NCI-H1694 treated with DMSO at 0.1 percent for 48 hours (cell line): Measurements from ENCODE around the gene CELSR1.

Experiments used
- DNase-seq: peaks from one replicate; lab custom pipeline; 2025; lab: John Stamatoyannopoulos, UW

Gene CELSR1

DNA sequence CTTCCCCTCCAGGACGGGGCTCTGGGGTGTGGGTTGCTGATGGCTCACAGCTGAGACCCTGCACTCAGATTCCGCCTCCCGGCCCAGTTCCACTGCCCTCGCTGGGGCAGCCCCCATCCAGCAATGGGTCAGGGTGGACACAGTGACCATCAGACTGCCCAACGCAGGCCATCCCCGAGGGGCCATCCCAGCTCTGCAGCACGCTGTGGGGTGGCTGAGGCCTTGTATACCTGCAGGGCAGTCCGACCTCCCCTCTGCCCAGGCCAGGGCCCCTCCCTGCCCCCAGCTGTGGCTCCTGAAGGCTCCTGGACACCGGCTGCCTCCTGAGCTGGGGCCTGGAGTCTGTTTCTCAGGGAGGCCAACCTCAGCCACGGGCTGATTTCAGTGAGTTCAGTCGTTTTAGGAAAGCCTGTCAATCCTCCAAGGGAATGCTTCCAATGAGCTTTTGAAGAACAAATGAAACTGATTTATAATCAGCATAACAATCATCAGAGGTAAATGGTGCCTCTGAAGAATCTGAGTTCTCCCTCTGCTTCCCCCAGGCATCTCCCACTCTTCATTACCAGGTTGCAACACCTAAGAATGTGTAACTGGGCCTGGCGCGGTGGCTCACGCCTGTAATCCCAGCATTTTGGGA is 95.1 kb downstream of the CELSR1 start:
- no peak for DNase-seq

GRCh38 chr22:46439576-46440465 is 97.6 kb downstream of the CELSR1 start:
- no peak for DNase-seq

DNA sequence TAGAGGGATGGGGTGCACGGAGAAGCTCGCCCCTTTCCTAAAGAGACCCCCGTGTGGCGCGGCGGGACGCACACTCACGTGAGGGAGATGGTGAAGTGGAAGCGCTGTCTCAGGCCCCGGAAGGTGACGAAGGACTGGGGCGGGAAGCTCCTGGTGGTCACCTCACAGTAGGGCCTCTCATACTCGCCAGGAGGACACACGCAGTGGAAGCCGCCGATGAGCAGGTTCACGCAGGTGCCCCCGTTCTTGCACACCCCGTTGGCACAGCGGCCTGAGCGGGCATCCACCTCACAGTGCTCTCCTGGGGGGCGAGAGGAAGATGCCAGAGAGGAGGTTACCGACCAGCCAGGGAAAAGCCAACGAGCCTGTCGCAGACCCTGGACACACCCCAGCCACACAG is 98.3 kb downstream of the CELSR1 start:
- no peak for DNase-seq

DNA sequence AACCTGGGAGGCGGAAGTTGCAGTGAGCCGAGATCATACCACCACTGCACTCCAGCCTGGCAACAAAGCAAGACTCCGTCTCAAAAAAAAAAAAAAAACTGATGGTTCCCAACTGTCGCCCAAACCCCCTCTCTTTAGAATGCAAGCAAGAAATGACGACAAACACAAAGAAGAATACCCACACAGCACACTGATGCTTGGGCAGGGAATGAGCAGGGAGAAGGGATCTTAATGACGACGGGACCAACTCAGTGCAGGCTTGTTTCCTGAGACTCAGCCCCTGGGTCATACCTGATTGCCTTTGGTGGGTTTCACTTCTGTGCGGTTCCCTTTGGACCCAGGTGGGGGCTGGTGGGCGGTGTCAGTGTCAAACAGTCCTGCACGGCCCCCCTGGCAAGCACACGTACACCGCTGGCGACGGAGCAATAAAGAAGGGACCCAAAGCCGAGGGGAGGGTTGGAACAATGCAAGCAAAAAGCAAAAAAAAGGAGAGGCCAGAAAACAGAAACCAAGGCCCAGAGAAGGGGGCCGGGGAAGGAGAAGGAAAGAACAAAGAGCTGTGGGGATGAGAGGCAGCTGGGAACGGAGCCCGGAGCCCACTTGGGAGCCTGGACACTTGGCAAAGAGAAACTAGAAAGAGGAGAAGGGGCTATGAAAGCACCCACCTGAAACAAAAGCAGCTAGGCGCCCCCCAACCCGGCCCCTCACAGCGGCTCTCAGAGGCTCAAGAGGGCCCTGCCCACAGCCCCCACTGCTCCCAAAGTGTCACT is 99.6 kb downstream of the CELSR1 start:
- no peak for DNase-seq

GRCh38 chr22:46436595-46437175 is 100.7 kb downstream of the CELSR1 start:
- DNase-seq = peak; percentile 15

GRCh38 chr22:46433318-46433717 is 104.1 kb downstream of the CELSR1 start:
- no peak for DNase-seq

GRCh38 chr22:46432164-46433068 is 105.0 kb downstream of the CELSR1 start:
- no peak for DNase-seq

DNA sequence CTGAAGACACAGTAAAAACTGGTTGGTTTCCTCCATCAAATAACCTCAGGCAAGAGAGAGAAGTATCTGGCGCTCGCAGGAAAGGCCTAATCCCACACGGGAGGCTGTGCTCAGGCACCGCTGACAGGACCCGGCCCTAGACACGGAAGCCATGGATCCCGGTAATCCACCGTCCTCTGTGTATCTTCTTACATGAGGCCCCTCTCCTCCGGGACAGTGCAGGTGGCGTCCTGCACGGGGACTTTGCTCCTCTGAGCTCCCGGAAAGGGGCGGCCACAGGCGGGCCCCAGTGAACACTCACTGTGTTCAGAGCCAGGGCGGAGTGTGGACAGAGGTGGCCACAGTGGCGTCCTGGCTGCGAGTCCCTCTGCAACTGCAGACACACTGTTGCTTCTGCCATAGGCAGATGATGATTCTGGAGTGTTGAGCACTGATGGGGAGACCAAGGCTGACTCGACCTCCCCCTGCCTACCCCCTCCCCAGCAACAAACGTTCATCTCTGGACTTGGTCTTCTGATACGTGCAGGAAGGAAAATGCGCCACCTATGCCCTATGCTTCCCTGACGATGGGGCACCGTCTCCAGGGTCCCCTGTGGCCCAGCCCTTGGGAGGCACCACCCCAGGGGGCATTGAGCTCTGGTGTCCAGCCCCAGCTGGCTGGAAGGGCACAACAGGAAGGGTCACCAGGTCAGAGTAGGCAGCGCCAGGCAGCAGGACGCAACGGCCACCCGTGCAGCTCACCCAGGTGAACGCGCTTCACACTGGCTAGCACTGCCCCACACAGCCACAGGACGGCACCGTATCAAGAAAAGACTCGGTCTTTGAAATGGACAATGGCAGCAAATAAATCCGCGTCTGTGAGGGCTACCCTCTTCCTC is 106.2 kb downstream of the CELSR1 start:
- no peak for DNase-seq

DNA sequence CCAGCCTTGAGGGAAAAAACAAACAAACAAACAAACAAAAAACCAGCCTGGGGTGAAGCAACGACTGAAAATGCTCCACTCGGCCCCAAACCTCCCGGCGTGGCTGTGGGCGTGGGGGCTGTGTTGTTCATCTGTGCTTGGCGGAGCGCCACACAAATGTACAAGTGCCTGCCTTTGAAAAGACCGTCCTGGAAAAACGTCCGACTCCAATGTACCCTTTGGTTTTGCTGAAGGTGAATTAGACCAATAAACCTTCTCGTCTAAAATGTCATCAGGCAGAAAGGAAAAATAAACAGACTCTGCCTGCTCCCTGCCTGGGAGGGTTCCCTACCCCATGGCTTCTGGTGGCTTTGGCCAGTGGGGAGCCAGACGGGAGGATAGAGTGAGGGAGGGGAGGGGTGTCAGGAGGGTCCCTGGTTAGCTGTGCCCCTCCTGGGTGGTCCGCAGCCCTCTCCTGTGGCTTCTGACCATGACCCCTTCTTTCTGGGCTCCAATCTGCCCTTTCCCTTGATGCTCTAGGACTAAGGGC is 108.0 kb downstream of the CELSR1 start:
- DNase-seq = no peak

- DNase-seq = no peak
Observed at GRCh38 chr22:46428602-46429324, 108.7 kb downstream of the CELSR1 start.

DNA sequence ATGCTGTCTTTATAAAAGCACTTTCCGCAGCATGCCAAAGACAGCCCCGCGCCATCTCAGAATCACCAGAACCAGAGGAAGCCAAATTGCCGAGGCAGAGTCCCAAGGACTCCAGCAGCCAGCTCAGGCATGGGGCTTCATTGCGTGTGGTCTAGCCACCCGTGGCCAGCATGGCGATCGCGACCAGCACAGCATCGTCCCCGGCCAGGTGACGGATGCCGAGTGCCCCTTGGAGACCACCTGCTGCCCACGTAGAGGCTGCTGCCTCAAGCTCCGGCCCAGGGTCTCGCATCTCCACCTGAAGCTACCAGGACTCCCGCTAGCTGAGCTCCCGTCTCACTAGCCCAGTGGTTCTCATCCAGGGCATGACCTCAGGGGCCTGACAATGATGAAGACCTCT is 109.2 kb downstream of the CELSR1 start:
- no peak for DNase-seq

- DNase-seq = no peak
Observed at GRCh38 chr22:46425016-46425415, 112.4 kb downstream of the CELSR1 start.

GRCh38 chr22:46424496-46424895 is 112.9 kb downstream of the CELSR1 start:
- no peak for DNase-seq

DNA sequence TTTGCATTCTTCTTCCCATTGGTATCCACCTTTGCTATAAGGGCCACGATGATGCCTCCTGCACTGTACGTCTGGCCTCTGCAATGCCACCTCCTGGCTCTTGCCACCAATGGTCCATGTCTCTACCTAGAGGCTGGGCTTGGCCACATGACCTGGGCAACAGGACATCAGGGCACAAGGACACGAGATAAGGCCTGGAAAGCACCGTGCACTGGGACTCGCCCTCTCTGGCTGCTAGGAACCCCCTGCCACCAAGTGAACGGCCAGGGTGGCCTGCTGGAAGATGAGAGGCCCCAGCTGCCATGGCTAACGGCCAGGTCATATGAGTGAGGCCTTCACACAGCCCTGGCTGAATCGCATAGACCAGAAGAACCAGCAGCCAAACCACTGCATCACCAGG is 114.5 kb downstream of the CELSR1 start:
- DNase-seq = no peak

DNA sequence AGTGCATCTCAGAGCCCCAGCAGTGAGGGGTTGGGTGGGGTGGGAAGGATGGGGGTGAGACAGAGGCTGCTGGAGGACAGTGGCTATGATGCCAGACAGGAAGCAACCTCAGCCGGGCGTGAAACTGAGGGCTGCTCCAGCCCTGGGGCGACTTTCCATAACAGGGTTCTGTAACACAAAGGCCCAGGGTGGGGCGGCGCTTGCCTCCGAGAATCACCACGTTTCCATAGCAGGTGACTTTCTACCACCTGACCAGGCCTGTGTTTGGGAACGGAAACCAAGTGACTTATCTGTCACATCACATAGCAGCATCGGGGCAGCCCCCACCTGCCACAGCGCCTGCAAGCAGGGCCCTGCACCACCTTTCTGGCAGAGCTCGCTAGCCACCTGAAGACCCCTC is 116.2 kb downstream of the CELSR1 start:
- DNase-seq = no peak

DNA sequence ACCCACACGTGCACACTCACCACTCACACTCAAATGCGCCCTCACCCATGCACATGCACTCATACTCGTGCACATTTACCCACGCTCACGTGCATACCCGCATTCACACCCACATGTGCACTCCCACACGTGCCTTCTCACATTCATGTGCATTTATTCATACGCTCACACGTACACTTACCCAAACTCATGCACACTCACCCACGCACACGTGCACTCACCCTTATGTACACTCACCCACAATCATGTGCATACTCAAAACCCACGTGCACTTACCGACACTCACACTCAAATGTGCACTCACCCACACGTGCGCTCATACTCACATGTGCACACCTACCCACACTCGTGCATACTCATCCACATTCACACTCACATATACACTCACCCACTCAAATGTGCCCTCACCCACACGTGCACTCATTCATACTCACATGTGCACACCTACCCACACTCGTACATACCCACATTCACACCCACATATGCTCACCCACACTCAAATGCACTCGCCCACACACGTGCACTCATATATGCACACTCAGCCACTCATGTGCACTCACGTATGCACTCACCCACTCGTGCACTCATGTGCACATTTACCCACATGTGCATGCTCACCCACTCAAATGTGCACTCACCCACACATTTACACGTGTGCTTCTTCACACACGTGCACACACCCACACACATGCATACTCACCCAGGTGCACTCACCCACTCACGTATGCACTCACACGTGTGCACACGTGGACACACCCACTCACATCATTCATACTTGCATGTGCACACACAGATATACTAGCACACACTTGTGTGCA is 117.5 kb downstream of the CELSR1 start:
- DNase-seq = no peak

GRCh38 chr22:46418827-46419226 is 118.6 kb downstream of the CELSR1 start:
- no peak for DNase-seq

DNA sequence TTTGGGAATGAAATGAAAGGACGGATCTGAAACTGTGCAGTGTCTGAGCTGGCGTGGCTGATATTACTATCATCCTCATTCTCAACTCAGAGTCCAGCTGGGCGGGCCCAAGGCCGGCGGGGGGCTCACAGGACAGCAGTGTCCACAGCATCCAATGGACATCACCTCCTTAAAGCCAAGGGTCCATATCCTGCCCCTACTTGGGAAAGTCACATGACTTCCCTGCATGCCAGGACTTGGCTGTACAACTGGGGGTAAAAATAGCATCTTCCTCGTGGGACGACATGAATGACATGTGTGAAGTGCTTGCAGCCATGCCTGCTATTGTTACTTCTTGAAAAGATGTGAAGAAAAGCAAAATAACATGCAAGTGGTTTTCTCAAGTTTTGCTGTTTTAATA is 119.7 kb downstream of the CELSR1 start:
- no peak for DNase-seq
